ENCODE measurements around the gene DHX35.

DHX35 gene

GRCh38 chr20:38962044-38962927, at the start of gene DHX35:
Gene DHX35, plus strand, starts transcription at chr20:38962344. Its CDS starts 24 bp downstream, at chr20:38962368.
- DNase-seq (ENCODE audit: low spot score) = peak; percentile 96

DNA sequence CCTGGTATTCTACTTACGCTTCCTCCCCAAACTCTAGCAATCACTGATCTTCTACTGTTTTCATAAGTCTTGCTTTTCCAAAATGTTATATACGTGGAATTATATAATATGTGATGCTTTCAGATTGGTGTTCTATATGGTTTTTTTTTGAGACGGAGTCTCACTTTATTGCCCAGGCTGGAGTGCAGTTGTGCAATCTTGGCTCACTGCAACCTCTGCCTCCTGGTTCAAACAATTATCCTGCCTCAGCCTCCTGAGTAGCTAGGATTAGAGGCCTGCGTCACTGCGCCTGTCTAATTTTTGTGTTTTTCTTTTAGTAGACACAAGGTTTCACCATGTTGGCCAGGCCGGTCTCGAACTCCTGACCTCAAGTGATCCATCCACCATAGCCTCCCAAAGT, 46.8 kb upstream of the DHX35 start:
- no peak for DNase-seq (ENCODE audit: low spot score)

DNA sequence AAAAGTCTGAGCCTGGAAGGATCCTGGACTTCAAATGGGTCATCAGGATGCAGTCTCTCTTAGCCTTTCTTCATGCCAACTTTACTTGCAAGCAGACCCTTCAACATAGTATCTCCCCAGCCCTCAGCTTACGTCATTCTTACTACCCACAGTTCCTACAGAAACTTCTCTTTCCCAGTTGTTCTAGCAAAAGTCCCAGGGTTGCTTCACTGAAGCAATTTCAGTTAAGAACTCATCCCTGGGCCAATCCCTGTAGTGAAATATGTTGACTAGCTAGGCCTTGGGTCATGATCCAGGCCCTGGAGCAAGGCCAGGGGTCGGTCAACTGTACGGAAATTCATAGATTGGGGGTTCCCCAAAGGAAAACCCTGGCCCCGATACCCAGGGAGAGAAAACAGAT, 44.5 kb upstream of the DHX35 start:
- DNase-seq (ENCODE audit: low spot score) = no peak

DNA sequence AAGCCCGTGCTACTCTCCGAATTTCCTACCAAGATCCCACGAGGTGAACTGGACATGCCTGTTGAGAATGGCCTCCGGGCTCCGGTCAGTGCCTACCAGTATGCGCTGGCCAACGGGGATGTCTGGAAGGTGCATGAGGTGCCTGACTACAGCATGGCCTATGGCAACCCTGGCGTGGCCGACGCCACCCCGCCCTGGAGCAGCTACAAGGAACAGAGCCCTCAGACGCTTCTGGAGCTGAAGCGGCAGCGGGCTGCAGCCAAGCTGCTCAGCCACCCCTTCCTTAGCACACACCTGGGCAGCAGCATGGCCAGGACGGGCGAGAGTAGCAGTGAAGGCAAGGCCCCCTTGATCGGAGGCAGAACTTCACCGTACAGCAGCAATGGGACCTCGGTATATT, 44.0 kb upstream of the DHX35 start:
- DNase-seq (ENCODE audit: low spot score) = no peak

GRCh38 chr20:38919683-38920082, 42.5 kb upstream of the DHX35 start:
- DNase-seq (ENCODE audit: low spot score) = no peak

- no peak for DNase-seq (ENCODE audit: low spot score)
These were observed 41.7 kb upstream of the DHX35 start for GRCh38 chr20:38920411-38920810.

GRCh38 chr20:38920851-38921250, 41.3 kb upstream of the DHX35 start:
- no peak for DNase-seq (ENCODE audit: low spot score)

GRCh38 chr20:38924718-38925117, 37.4 kb upstream of the DHX35 start:
- no peak for DNase-seq (ENCODE audit: low spot score)

GRCh38 chr20:38926142-38926933, 35.8 kb upstream of the DHX35 start, which contains the start of gene FAM83D:
Gene FAM83D, plus strand, starts transcription at chr20:38926417. Its CDS starts 26 bp downstream, at chr20:38926443.
- peak; percentile 99 for DNase-seq (ENCODE audit: low spot score)

DNA sequence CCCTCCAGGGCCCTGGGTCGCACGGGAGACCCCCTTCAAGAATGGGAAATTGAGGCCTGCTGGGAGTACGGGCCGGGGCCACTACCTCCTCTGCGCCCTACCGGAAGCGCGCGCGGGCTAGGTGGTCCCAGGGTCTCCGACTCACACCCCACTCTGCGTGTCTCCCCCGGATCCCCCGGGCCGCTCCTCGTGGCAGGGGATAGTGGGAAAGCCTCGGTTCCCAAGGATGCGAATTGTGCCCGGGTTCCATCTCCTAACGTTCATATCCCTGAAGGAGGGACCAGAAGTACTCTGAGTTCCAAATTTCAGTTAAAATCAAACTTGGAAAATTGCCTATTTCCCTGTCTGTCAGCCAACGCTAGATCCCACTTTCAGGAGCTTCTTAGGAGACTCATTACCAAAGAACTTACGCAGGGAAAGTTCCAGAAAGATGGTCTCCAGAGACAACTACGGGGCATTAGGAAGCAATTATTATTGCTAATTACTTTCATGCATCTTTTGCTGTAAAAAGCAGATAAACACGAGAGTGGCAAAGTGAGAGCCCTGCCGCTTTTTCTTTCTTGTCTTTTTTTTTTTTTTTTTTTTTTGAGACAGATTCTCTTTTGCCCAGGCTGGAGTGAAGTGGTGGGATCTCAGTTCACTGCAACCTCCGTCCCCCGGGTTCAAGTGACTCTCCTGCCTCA, 35.1 kb upstream of the DHX35 start:
- DNase-seq (ENCODE audit: low spot score) = no peak

DNA sequence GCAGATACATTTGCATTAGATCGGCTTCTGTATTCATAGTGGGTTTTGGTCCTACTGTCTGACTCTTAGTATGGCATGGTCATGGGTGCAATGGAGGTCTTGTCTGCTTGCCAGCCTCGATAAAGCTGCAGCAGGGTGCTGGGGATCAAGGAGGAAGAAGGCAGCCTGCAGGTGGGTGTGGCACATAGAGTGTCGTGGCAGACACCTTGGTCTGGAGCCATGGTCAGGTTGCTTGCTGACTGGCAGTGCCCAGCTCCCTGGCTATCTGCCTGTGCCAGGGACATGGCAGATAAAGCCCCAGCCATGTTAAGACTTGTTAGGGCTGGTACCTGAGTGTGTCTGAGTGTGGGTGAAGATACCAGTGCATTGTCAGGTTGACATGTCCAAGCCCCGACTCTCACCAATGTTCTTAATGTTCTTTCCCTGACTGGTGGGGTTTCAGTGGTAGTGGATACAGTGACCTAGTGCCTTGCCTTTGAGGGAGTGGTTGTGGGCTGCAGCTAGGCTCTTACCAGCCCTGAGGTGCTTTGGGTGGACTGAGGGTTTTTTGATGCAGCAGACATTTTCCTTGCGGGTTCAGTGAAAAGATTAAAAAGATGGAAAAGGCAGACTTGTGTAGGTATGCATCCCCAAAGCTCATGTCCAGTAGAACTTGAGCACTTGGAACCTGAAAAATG, 34.1 kb upstream of the DHX35 start:
- DNase-seq (ENCODE audit: low spot score) = no peak

DNA sequence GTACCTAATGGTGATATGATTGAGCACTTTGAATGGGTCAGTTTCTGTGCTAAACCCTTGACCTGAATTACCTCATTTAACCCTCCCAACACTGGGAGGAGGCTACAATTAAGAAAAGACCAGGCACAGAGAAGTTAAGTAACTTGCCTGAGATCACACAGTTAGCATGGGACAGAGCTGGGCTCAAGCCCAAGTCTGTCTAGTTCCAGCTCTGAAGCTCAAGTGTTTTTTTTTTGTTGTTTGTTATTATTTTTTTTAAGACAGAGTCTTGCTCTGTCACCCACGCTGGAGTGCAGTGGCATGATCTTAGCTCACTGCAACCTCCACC, 31.9 kb upstream of the DHX35 start:
- DNase-seq (ENCODE audit: low spot score) = no peak

DNA sequence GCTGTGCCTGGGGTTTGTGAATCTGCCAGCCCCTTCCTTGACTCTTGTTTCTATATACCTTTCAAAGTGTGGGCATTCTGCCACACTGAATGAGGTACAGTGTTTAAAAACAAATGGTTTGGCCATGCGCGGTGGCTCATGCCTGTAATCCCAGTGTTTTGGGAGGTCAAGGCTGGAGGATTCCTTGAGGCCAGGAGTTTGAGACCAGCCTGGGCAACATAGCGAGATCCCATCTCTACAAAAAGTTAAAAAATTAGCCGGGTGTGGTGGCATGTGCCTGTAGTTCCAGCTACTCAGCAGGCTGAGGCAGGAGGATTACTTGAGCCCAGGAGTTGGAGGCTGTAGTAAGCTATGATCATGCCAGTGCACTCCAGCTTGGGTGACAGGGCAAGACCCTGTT, 30.2 kb upstream of the DHX35 start:
- no peak for DNase-seq (ENCODE audit: low spot score)

DNA sequence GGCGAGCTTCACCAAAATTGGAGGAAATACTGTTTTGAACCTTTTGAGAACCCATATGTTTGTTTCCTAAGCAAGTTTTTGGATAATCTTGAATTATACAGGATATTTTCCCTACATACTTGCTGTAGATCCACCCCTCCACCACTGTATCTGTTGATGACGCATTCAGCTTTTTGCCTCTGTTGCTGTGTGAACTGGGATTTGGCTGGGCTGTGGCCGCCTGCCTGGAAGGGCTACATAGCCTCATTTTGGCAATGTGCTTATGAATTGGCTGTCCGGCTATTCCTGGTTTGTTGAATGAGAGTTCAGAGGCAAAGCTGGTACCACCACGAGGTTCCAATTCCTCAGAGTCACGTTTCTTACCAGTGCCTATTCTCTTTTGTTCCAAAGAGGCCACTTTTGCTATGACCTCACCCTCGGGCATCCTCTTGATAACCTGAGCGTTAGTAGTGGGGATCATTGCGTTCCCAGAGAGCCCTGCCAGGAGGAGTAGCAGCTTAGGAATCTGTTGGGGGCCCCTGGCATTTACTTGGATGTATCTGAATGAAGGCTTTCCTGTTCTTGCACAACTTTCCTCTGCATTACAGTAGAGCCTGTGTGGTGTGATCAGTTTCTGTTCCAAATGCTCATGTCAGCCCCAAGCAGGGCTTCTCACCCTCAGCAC, 29.6 kb upstream of the DHX35 start:
- no peak for DNase-seq (ENCODE audit: low spot score)

- no peak for DNase-seq (ENCODE audit: low spot score)
These were observed 27.6 kb upstream of the DHX35 start for GRCh38 chr20:38934530-38934929.

DNA sequence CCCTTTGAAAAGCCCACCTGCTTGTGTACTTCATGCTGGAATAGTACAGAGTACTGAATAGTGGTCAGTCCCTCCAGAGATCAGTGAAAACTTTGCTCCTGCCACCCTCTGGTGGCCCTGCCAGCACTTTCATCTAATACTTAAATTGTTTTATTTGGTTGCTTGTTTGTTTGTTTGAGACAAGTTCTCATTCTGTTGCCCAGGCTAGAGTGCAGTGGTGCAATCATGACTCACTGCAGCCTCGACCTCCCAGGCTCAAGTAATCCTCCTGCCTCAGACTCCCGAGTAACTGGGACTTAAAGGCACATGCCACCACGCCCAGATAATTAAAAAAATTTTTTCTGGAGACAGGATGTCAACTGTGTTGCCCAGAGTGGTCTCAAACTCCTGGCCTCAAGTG, 26.9 kb upstream of the DHX35 start:
- no peak for DNase-seq (ENCODE audit: low spot score)

- no peak for DNase-seq (ENCODE audit: low spot score)
These were observed 26.2 kb upstream of the DHX35 start for GRCh38 chr20:38935967-38936407.

GRCh38 chr20:38937000-38937399, 25.1 kb upstream of the DHX35 start:
- no peak for DNase-seq (ENCODE audit: low spot score)

- DNase-seq (ENCODE audit: low spot score) = no peak
These were observed 24.1 kb upstream of the DHX35 start for GRCh38 chr20:38937978-38938473.

DNA sequence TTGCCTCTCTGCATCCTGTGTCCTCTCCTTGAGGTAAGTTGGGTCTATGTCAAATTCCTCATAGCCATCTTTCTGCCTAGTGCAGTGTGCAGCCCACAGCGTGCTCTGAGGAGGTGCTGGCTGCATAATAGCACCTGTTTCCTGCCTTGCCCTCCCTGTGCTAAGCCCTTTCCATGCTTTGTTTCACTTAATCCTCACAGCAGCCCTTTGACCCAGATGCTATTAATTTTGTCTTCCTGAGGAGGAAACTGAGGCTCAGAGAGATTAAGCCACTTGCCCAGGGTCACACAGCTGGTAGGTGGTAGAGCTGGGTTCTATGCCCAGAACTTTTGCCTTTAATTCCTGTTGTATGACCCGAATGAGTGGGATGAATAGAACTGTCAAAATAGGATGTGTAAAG, 22.5 kb upstream of the DHX35 start:
- no peak for DNase-seq (ENCODE audit: low spot score)

DNA sequence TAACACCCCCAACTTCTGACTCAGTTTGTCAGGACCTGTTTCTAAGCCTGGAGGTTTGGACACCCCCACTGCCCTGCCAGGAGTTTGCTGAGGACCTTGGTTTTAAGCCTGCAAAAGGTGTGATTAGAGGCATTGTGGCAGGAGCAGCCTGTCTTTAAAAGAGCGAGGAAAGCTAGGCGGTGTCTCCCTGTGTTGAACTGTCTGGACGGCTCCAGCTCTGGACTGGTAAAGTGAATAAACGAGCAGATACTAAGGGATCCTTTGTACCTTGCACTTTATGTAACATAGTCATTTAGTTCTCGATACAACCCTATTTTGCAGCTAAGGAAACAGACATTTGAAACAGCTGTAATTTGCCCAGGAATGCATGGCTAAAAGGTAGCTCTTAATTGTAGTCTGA, 21.5 kb upstream of the DHX35 start:
- DNase-seq (ENCODE audit: low spot score) = no peak

Measured in HuH-7 (cell line).